Measurements from ENCODE around the gene URB1. TPM values are rescaled to one million over a fixed set of nuclear protein-coding genes. Genes with fewer than 3 reads are reported as not detected.
"Not testable (repeated sequence)": the region's sequence is repeated elsewhere in the genome, so short reads cannot be mapped to it uniquely, and the experiment has no call there.

The URB1 gene
- total RNA-seq, 4 donors from 2014 or later: 6.4 to 8.7 (median 7.3) TPM

GRCh38 chr21:32314806-32315205 is 78.0 kb downstream of the URB1 start:
- TF ChIP-seq POLR2AphosphoS5 (IDR thresholded peaks at IDR 0.05): no peak
- TF ChIP-seq POLR2A (IDR thresholded peaks at IDR 0.05): no peak
- TF ChIP-seq, protein P1, sequence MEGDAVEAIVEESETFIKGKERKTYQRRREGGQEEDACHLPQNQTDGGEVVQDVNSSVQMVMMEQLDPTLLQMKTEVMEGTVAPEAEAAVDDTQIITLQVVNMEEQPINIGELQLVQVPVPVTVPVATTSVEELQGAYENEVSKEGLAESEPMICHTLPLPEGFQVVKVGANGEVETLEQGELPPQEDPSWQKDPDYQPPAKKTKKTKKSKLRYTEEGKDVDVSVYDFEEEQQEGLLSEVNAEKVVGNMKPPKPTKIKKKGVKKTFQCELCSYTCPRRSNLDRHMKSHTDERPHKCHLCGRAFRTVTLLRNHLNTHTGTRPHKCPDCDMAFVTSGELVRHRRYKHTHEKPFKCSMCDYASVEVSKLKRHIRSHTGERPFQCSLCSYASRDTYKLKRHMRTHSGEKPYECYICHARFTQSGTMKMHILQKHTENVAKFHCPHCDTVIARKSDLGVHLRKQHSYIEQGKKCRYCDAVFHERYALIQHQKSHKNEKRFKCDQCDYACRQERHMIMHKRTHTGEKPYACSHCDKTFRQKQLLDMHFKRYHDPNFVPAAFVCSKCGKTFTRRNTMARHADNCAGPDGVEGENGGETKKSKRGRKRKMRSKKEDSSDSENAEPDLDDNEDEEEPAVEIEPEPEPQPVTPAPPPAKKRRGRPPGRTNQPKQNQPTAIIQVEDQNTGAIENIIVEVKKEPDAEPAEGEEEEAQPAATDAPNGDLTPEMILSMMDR (IDR thresholded peaks at IDR 0.05): no peak
- H3K9me3 ChIP-seq: no peaks in the 10 kb centered on the region
- no peak for DNase-seq
- no peak overlapping the region for H3K4me3 ChIP-seq
- H3K4me1 ChIP-seq: no peaks in the 10 kb centered on the region
- peaks cover 0 to 25% (median 6%) of the 10 kb centered on the region in 4 donors for H3K36me3 ChIP-seq
- 95 to 100% methylated on average over 2 to 16 of the region's 16 CpGs for WGBS, 2 donors (ENCODE audit: low coverage in 1 of 2)
- intact Hi-C loops (cut with DNase I; ENCODE audit: low total_unique reads): no loop called here
- no peaks in the 10 kb centered on the region for H3K27me3 ChIP-seq
- no peak overlapping the region for H3K27ac ChIP-seq
- in situ Hi-C loops (cut with MboI; ENCODE audit: low pct_ligation_motif_present in 1 of 4, low pct_unique_long_range_greater_than_20kb in 1 of 4, low sequenced_read_pairs in 3 of 4): no loop called here

- H3K27me3 ChIP-seq: no peaks in the 10 kb centered on the region
- no peak for DNase-seq
- H3K36me3 ChIP-seq: peaks cover 0 to 12% (median 5%) of the 10 kb centered on the region in 4 donors
- 93% methylated on average over 6 of the region's 6 CpGs for WGBS, 2 donors (ENCODE audit: low coverage in 1 of 2)
- H3K27ac ChIP-seq: no peak overlapping the region
- no peaks in the 10 kb centered on the region for H3K4me1 ChIP-seq
- no peak overlapping the region for H3K4me3 ChIP-seq
- no peak for TF ChIP-seq POLR2AphosphoS5 (IDR thresholded peaks at IDR 0.05)
- TF ChIP-seq POLR2A (IDR thresholded peaks at IDR 0.05): no peak
- TF ChIP-seq EP300 (IDR thresholded peaks at IDR 0.05; ENCODE audit: low read depth): no peak
- TF ChIP-seq, protein P1 (IDR thresholded peaks at IDR 0.05): no peak
- in situ Hi-C loops (cut with MboI; ENCODE audit: low pct_ligation_motif_present in 1 of 4, low pct_unique_long_range_greater_than_20kb in 1 of 4, low sequenced_read_pairs in 3 of 4): no loop called here
- intact Hi-C loops (cut with DNase I; ENCODE audit: low total_unique reads): no loop called here
- no peaks in the 10 kb centered on the region for H3K9me3 ChIP-seq
These were observed 79.8 kb downstream of the URB1 start for GRCh38 chr21:32312976-32313375.

DNA sequence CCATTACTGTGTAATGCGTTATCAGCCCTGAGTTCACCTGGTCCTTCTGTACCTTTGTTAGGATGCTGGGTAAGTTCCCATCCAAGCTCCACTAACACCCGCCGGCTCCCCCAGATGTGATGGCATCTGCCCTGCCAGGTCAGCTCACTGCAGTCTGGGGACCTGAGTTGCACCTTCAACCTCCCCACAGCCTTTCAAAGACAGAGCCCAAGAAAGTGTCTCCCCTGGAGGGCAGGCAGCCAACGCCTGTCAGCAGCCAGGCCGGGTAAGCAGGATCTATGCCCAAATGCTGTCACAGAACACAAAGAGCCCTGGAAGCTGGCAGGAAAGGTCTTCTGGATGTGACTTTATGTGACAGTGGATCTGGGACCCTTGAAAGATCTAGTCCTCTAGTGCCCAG is 80.5 kb downstream of the URB1 start:
- in situ Hi-C loops (cut with MboI; ENCODE audit: low pct_ligation_motif_present in 1 of 4, low pct_unique_long_range_greater_than_20kb in 1 of 4, low sequenced_read_pairs in 3 of 4): no loop called here

GRCh38 chr21:32311621-32312020 is 81.2 kb downstream of the URB1 start:
- in situ Hi-C loops (cut with MboI; ENCODE audit: low pct_ligation_motif_present in 1 of 4, low pct_unique_long_range_greater_than_20kb in 1 of 4, low sequenced_read_pairs in 3 of 4) (no loop called here), intact Hi-C loops (cut with DNase I; ENCODE audit: low total_unique reads) (no loop called here)
- Histone ChIP-seq H3K4me3 (no peak overlapping the region), H3K27me3 (no peaks in the 10 kb centered on the region), H3K27ac (no peak overlapping the region), H3K36me3 (peaks cover 0 to 6% (median 1%) of the 10 kb centered on the region in 4 donors), H3K9me3 (no peaks in the 10 kb centered on the region), H3K4me1 (no peaks in the 10 kb centered on the region)
- WGBS, 2 donors (ENCODE audit: low coverage in 1 of 2): 94 to 100% methylated on average over 1 to 8 of the region's 9 CpGs
- no peak for DNase-seq
- TF ChIP-seq POLR2A (IDR thresholded peaks at IDR 0.05) (no peak), EP300 (IDR thresholded peaks at IDR 0.05; ENCODE audit: low read depth) (no peak), POLR2AphosphoS5 (IDR thresholded peaks at IDR 0.05) (no peak)
- TF ChIP-seq, protein P1 (IDR thresholded peaks at IDR 0.05): no peak

More for the DNA sequence above, 80.5 kb downstream of the URB1 start:
- Histone ChIP-seq H3K27me3 (no peaks in the 10 kb centered on the region), H3K27ac (no peak overlapping the region), H3K9me3 (no peaks in the 10 kb centered on the region), H3K36me3 (peaks cover 0 to 9% (median 3%) of the 10 kb centered on the region in 4 donors), H3K4me1 (no peaks in the 10 kb centered on the region), H3K4me3 (no peak overlapping the region)
- intact Hi-C loops (cut with DNase I; ENCODE audit: low total_unique reads): no loop called here
- WGBS, 2 donors (ENCODE audit: low coverage in 1 of 2): 90% methylated on average over 5 of the region's 5 CpGs; no CpG with 5 or more reads in 1 of the 2 donors
- TF ChIP-seq EP300 (IDR thresholded peaks at IDR 0.05; ENCODE audit: low read depth) (no peak), POLR2AphosphoS5 (IDR thresholded peaks at IDR 0.05) (no peak), POLR2A (IDR thresholded peaks at IDR 0.05) (no peak)
- TF ChIP-seq, protein P1 (IDR thresholded peaks at IDR 0.05): no peak
- DNase-seq: no peak

DNA sequence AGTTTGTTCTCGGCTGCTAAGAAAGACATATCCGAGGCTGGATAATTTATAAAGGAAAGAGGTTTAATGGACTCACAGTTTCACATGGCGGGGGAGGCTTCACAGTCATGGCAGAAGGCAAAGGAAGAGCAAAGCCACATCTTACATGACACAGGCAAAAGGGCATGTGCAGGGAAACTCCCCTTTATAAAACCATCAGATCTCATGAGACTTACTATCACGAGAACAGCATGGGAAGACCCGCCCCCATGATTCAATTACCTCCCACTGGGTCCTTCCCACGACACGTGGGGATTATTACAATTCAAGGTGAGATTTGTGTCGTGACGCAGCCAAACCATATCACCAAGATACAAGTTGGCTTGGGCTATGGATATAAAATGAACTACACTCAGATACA is 81.8 kb downstream of the URB1 start:
- intact Hi-C loops (cut with DNase I; ENCODE audit: low total_unique reads); H3K4me1 ChIP-seq; H3K4me3 ChIP-seq; DNase-seq; H3K9me3 ChIP-seq; H3K27ac ChIP-seq; H3K36me3 ChIP-seq; in situ Hi-C loops (cut with MboI; ENCODE audit: low pct_ligation_motif_present in 1 of 4, low pct_unique_long_range_greater_than_20kb in 1 of 4, low sequenced_read_pairs in 3 of 4); H3K27me3 ChIP-seq: not testable (repeated sequence)
- 89% methylated on average over 9 of the region's 9 CpGs; no CpG with 5 or more reads in 1 of the 2 donors for WGBS, 2 donors (ENCODE audit: low coverage in 1 of 2)

Data from transverse colon (tissue), 4 donors.